ENCODE data around the gene CCS.

DNA sequence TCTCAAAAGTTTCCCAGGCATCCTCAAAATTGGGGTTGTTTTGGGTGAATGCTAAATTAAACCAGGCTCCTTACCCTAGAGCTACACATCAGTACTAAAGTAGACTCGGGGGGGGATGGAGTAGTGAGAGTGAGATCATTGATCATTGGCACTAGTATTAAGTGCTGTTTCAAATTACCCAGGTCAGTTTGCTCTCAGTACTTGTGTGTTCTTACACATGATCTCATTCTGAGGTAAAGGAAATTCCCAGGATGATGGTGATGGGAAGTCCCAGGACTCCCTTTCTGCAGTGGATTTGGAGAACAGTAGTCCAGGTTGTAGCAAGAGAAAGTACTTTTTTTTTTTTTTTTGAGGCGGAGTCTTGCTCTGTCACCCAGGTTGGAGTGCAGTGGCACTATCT, 58.0 kb downstream of the CCS start:
- TF ChIP-seq POLR2A (IDR thresholded peaks at IDR 0.05; ENCODE audit: low read depth, low read length): peak; percentile 45; the same call in 1 of the 2 replicates
- TF ChIP-seq POLR2AphosphoS5 (IDR thresholded peaks at IDR 0.05; ENCODE audit: low read depth, low read length): no peak; the same call in none of the 2 replicates

Data from GM12891 (cell line).